ENCODE results near the gene ARPC4.
"Not testable (repeated sequence)": the region's sequence is repeated elsewhere in the genome, so short reads cannot be mapped to it uniquely, and the experiment has no call there.

Gene ARPC4

GRCh38 chr3:9820946-9821345, 28.1 kb downstream of the ARPC4 start:
- DNase-seq (ENCODE audit: low read depth in 2 of 2), result no peak

DNA sequence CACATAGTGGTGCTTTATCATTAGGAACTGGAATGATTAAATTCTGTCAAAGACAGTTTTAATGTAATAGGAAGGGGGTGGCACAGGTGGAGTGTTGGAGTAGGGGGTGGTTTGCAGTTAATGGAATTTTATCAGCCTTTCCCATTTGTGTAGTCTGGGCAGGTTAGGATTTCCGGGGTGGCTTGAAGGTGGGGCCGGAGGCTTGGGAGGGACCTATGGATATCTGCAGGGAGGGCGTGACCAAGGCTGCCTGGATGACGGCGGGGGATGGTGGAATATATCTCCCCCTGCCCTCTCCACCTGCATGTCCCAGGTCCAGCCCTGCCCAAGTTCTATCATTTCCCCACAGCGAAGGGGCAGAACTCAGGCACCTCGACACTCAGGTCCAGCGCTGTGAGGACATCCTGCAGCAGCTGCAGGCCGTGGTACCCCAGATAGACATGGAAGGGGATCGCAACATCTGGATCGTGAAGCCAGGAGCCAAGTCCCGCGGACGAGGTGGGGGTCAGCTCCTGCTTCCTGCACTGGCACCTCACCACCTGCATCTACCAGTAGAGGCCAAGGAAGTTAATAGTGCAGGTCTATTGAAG, 32.7 kb downstream of the ARPC4 start:
- DNase-seq (ENCODE audit: low read depth in 2 of 2), result no peak

- DNase-seq (ENCODE audit: low read depth in 2 of 2), result no peak
These were observed 34.1 kb downstream of the ARPC4 start for GRCh38 chr3:9826815-9827573.

- no peak for DNase-seq (ENCODE audit: low read depth in 2 of 2)
These were observed 36.2 kb downstream of the ARPC4 start for GRCh38 chr3:9828801-9829755.

GRCh38 chr3:9831253-9831652, 38.4 kb downstream of the ARPC4 start:
- no peak for DNase-seq (ENCODE audit: low read depth in 2 of 2)

DNA sequence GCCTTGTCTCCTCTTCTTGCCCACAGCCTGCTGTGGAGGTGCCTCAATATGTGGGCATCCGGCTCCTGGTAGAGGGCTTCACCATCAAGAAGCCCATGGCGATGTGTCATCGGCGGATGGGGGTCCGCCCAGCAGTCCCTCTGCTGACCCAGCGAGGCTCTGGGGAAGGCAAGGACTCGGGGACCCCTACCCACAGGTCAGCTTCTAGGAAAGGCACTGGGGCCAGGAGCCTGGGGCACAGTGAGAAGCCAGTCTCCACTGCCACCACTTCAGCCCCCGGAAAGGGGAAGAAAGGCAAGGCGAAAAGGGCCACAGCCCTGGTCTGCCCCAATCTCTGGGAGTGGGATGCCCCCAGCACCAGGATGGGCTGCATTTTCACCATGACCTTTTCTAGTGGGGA, 40.2 kb downstream of the ARPC4 start:
- DNase-seq (ENCODE audit: low read depth in 2 of 2), result no peak

DNA sequence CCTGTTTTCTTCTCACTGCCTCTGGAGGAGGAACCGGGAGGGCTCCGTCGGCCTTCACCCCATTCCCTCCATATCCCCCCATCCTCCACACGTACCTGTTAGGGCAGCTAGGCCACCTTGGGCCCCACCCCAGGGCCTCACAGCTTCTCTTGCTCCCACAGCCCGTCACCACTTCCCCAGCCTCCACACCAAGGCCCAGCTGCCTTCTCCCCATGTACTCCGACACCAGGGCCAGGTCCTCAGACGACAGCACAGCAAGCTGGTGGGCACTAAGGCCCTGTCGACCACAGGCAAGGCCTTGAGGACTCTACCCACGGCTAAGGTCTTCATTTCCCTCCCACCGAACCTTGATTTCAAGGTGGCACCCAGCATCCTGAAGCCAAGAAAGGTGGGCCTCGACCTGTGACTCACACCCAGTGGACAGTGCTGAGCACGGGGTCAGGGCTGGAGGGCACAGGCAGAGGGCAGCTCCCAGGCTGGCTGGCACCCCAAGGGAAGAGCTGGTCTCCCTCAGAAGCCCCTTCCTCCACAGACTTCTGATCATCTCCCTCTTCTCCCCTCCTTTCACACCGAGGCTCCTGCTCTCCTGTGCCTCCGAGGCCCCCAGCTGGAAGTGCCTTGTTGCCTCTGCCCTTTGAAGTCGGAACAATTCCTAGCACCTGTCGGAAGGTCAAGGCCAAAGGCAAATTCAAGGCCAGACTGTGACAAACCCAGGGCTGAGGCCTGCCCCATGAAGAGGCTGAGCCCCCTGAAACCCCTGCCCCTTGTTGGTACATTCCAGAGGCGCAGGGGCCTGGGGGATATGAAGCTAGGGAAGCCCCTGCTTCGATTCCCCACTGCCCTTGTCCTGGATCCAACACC, 41.9 kb downstream of the ARPC4 start:
- DNase-seq (ENCODE audit: low read depth in 2 of 2), result no peak

- no peak for DNase-seq (ENCODE audit: low read depth in 2 of 2)
These were observed 45.1 kb downstream of the ARPC4 start for GRCh38 chr3:9837701-9838582.

DNA sequence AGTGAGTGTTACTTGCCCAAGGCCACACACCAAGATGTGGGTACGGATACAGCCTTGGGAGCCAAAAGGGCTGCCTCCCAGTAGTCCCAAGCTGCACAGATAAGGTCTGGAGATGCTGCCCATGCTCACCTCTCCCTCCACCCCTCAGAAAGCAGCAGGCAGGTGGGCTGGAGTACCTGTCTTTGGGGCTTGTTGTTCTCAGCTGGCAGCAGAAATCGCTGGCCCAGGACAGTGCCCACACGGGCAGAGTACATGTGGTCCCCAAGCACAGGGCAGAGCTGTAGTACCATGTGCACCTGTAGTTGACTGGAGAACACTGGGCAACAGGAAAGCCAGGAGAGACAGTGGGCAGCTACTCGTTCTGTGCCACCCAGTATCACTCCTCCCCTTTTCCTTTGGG, 46.0 kb downstream of the ARPC4 start:
- no peak for DNase-seq (ENCODE audit: low read depth in 2 of 2)

DNA sequence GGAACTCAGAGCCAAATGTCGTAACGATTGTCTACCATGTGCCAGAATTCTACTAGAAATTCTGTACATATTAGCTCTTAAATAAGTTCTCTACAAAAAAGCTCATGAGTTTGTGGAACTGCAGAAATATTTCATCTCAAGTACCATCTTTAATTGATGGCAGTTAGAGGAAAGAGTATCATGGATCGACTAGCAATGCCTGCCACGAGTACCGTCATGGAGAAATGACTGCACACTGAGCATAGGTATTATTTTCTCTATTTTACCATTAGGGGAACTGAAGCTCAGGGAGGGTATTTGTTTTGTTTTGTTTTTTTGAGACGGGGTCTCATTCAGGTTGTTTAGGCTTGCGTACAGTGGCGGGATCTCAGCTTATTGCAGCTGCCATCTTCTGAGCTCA, 48.1 kb downstream of the ARPC4 start:
- DNase-seq (ENCODE audit: low read depth in 2 of 2), result no peak

- peak; percentile 91 to 92 for DNase-seq (ENCODE audit: low read depth in 2 of 2)
These were observed 51.0 kb downstream of the ARPC4 start, which contains the start of gene RPUSD3 for GRCh38 chr3:9843715-9844438. Gene RPUSD3, minus strand, starts transcription at chr3:9844008. Its CDS starts 18 bp downstream, at chr3:9843990.

DNA sequence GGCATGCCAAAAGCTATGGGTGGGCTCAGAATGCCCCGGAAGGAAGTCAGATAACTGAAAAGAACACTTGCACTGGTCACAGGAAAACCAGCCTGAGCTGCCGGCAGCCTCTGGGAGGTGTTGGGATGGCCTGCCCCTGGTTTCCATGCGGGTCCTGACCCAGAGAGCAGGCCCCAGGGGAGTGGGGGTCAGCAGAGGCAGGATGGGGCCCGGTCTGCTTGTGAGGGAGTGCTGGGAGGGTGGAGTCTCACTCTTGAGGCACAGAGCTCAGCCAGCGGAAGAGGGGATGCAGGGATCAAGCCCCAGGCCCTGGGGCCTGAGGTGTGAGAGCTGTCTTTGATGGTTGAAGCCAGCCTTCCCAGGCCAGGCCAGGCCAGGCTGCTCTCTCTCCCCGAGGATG, 53.3 kb downstream of the ARPC4 start:
- no peak for DNase-seq (ENCODE audit: low read depth in 2 of 2)

GRCh38 chr3:9846931-9847488, 54.1 kb downstream of the ARPC4 start:
- DNase-seq (ENCODE audit: low read depth in 2 of 2), result no peak

- not testable (repeated sequence) for DNase-seq (ENCODE audit: low read depth in 2 of 2)
These were observed 55.0 kb downstream of the ARPC4 start for GRCh38 chr3:9847870-9848269.

DNA sequence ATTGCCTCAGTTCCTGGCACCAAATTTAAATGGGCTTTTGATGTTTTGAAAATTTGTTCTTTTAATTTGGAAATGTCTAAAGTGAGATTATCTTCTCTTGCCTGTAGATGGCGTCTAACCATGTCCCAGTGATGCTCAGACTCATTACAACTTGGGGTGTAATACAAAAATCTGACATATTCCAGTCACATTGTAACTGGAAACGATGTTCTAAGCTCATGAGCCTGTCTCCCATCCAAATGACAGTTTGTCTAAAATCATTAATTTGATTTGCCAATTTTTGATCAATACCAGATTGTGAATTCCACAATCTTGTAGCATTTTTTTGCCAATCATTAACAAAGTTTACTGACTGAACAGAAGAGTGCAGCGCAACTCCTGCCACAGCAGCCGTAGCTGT, 56.0 kb downstream of the ARPC4 start:
- not testable (repeated sequence) for DNase-seq (ENCODE audit: low read depth in 2 of 2)

DNA sequence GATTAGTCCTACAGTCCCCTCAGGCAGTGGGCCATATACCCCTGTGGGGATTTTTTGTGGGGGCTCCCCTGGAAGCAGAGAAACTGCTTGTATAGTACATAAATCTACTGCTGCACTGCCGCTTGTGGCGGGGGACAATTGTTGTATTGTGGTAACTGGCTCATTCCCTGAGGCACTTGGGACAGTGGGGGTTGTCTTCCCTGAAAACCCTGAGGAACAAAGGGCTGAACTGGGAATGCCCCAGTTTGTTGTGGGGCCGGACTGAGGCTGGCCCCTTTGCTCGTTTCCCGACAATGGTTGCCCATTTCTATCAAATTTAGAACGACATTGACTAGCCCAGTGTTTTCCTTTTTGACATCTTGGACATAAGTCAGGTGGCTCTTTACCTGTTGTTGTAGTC, 58.5 kb downstream of the ARPC4 start:
- DNase-seq (ENCODE audit: low read depth in 2 of 2), result not testable (repeated sequence)

DNA sequence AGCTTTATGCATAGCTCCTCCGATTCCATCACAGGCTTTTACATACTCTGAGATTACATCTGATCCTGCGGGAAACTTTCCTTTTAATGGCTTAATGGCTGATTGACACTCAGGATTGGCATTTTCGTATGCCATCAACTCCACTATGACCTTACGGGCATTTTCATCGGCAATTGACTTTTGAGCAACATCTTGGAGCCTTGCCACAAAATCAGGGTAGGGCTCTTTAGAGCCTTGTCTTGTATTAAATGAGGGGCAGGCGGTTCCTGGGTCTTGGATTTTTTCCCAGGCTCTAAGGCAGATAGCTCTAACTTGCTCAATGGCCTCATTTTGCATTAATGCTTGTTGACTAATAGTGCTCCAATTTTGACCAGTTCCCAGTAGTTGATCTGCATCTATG, 59.0 kb downstream of the ARPC4 start:
- not testable (repeated sequence) for DNase-seq (ENCODE audit: low read depth in 2 of 2)

DNA sequence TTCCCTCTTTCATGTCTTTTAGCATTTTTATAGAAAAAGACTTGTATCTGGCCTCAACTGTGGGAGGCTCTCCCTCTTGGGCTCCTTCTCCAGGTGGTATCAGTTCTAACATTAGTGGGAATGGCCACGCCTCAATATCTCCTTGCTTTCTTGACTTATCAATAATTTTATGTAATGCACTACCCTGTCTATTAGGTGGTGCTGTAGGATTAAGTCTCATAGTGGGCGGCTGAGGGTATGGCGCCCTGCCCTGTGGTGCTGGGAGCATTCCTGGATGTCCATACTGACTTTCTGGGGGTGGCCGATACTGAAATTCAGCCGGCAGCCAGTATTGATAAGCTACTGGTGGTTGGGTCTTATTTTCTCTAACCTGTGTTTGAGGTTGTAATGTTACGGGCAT, 59.6 kb downstream of the ARPC4 start:
- no peak for DNase-seq (ENCODE audit: low read depth in 2 of 2)

- not testable (repeated sequence) for DNase-seq (ENCODE audit: low read depth in 2 of 2)
These were observed 61.5 kb downstream of the ARPC4 start for GRCh38 chr3:9854291-9854940.

Data from fibroblast of skin of left quadriceps (primary cell).